Progenitor cell of endocrine pancreas (in vitro differentiated cells): ENCODE measurements around the gene NRXN3. TPM values are rescaled to one million over a fixed set of nuclear protein-coding genes. Genes with fewer than 3 reads are reported as not detected.

Experiments
- DNase-seq: peaks from one replicate; pipeline ENCODE4 v3.0.0; 2021; ENCODE audit warnings: low spot score; ENCODE audit not compliant: unreplicated experiment
- H3K27ac Mint-ChIP-seq: 2 replicates; pipeline ENCODE4 v1.8.0; 2021; ENCODE audit warnings: mild to moderate bottlenecking, moderate library complexity, mixed read lengths
- H3K27me3 Mint-ChIP-seq: 2 replicates; pipeline ENCODE4 v1.8.0; 2021; ENCODE audit warnings: mixed read lengths
- H3K36me3 Mint-ChIP-seq: 2 replicates; pipeline ENCODE4 v1.8.0; 2022; ENCODE audit warnings: mixed read lengths; ENCODE audit not compliant: insufficient read depth
- H3K4me1 Mint-ChIP-seq: 2 replicates; pipeline ENCODE4 v1.8.0; 2021; ENCODE audit warnings: low read depth, mixed read lengths
- H3K4me3 Mint-ChIP-seq: 2 replicates; pipeline ENCODE4 v1.8.0; 2021; ENCODE audit warnings: low read depth, mild to moderate bottlenecking, moderate library complexity, mixed read lengths
- H3K9me3 Mint-ChIP-seq: 2 replicates; pipeline ENCODE4 v1.8.0; 2021; ENCODE audit warnings: low read depth, mixed read lengths
- CTCF ChIP-seq: fragments of 200-600 bp; sonication (generic); IDR thresholded peaks from one replicate; pipeline ENCODE4 v1.5.0; 2021; ENCODE audit warnings: antibody characterized with exemption, mild to moderate bottlenecking; ENCODE audit not compliant: unreplicated experiment
- total RNA-seq: library from RNA; stranded (reverse); gene quantifications from 2 replicates; pipeline ENCODE4 v1.2.1, GENCODE V29; 2021

Gene NRXN3
- total RNA-seq, 1 donor from 2014 or later, result 22.1 TPM

GRCh38 chr14:79325071-79325470 is 1154.9 kb downstream of the NRXN3 start:
- H3K36me3 Mint-ChIP-seq, result no peaks in the 10 kb centered on the region
- no peak overlapping the region for H3K4me3 Mint-ChIP-seq
- no peaks in the 10 kb centered on the region for H3K27me3 Mint-ChIP-seq
- TF ChIP-seq CTCF, result no peak
- peaks cover 23% of the 10 kb centered on the region for H3K4me1 Mint-ChIP-seq
- H3K9me3 Mint-ChIP-seq, result no peaks in the 10 kb centered on the region
- no peak overlapping the region for H3K27ac Mint-ChIP-seq
- DNase-seq, result no peak

- H3K4me1 Mint-ChIP-seq, result peaks cover 19% of the 10 kb centered on the region
- H3K27me3 Mint-ChIP-seq, result no peaks in the 10 kb centered on the region
- no peak overlapping the region for H3K27ac Mint-ChIP-seq
- no peak overlapping the region for H3K4me3 Mint-ChIP-seq
- H3K9me3 Mint-ChIP-seq, result no peaks in the 10 kb centered on the region
- DNase-seq, result no peak
- TF ChIP-seq CTCF, result no peak
- no peaks in the 10 kb centered on the region for H3K36me3 Mint-ChIP-seq
Measured at GRCh38 chr14:79325557-79325956, 1155.4 kb downstream of the NRXN3 start.

GRCh38 chr14:79328863-79329262 is 1158.7 kb downstream of the NRXN3 start:
- Mint-ChIP-seq H3K36me3 (no peaks in the 10 kb centered on the region), H3K9me3 (no peaks in the 10 kb centered on the region), H3K4me3 (no peak overlapping the region), H3K4me1 (peaks cover 18% of the 10 kb centered on the region), H3K27me3 (no peaks in the 10 kb centered on the region), H3K27ac (no peak overlapping the region)
- TF ChIP-seq CTCF, result no peak
- DNase-seq, result no peak

- peaks cover 3% of the 10 kb centered on the region for H3K36me3 Mint-ChIP-seq
- no peak for TF ChIP-seq CTCF
- DNase-seq, result no peak
- no peak overlapping the region for H3K27ac Mint-ChIP-seq
- H3K4me3 Mint-ChIP-seq, result no peak overlapping the region
- no peaks in the 10 kb centered on the region for H3K27me3 Mint-ChIP-seq
- peaks cover 4% of the 10 kb centered on the region for H3K9me3 Mint-ChIP-seq
- H3K4me1 Mint-ChIP-seq, result peaks cover 5% of the 10 kb centered on the region
Measured at GRCh38 chr14:79331830-79332229, 1161.7 kb downstream of the NRXN3 start.

GRCh38 chr14:79332504-79333197 is 1162.5 kb downstream of the NRXN3 start:
- Mint-ChIP-seq H3K27me3 (no peaks in the 10 kb centered on the region), H3K4me1 (peaks cover 5% of the 10 kb centered on the region), H3K27ac (no peak overlapping the region), H3K4me3 (no peak overlapping the region), H3K9me3 (peaks cover 4% of the 10 kb centered on the region), H3K36me3 (peaks cover 3% of the 10 kb centered on the region)
- no peak for TF ChIP-seq CTCF
- DNase-seq, result no peak
